ENCODE measurements around the gene EPHB6. TPM values are rescaled to one million over a fixed set of nuclear protein-coding genes. Genes with fewer than 3 reads are reported as not detected.

Gene EPHB6
- total RNA-seq, 1 donor from 2014 or later: 3.3 TPM

GRCh38 chr7:142878315-142878714, 23.4 kb downstream of the EPHB6 start:
- H3K27me3 ChIP-seq (ENCODE audit: control insufficient read depth, insufficient read depth, low read length): no peaks in the 10 kb centered on the region
- no peak overlapping the region for H3K4me3 ChIP-seq (ENCODE audit: low read depth, low read length)
- no peaks in the 10 kb centered on the region for H3K36me3 ChIP-seq (ENCODE audit: control insufficient read depth, insufficient read depth, low read length)
- TF ChIP-seq CTCF (IDR thresholded peaks at IDR 0.05; ENCODE audit: insufficient read depth, low read length, poor library complexity, severe bottlenecking): no peak
- no peak for DNase-seq (ENCODE audit: low read depth)

GRCh38 chr7:142879060-142879459, 24.2 kb downstream of the EPHB6 start:
- TF ChIP-seq CTCF (IDR thresholded peaks at IDR 0.05; ENCODE audit: insufficient read depth, low read length, poor library complexity, severe bottlenecking): no peak
- Histone ChIP-seq H3K36me3 (ENCODE audit: control insufficient read depth, insufficient read depth, low read length) (no peaks in the 10 kb centered on the region), H3K4me3 (ENCODE audit: low read depth, low read length) (no peak overlapping the region), H3K27me3 (ENCODE audit: control insufficient read depth, insufficient read depth, low read length) (no peaks in the 10 kb centered on the region)
- no peak for DNase-seq (ENCODE audit: low read depth)

- H3K27me3 ChIP-seq (ENCODE audit: control insufficient read depth, insufficient read depth, low read length): no peaks in the 10 kb centered on the region
- no peaks in the 10 kb centered on the region for H3K36me3 ChIP-seq (ENCODE audit: control insufficient read depth, insufficient read depth, low read length)
- peak; percentile 80 for TF ChIP-seq CTCF (IDR thresholded peaks at IDR 0.05; ENCODE audit: insufficient read depth, low read length, poor library complexity, severe bottlenecking)
- no peak for DNase-seq (ENCODE audit: low read depth)
- no peak overlapping the region for H3K4me3 ChIP-seq (ENCODE audit: low read depth, low read length)
Measured at GRCh38 chr7:142880876-142881505, 26.1 kb downstream of the EPHB6 start.

- no peak for TF ChIP-seq CTCF (IDR thresholded peaks at IDR 0.05; ENCODE audit: insufficient read depth, low read length, poor library complexity, severe bottlenecking)
- DNase-seq (ENCODE audit: low read depth): no peak
- Histone ChIP-seq H3K36me3 (ENCODE audit: control insufficient read depth, insufficient read depth, low read length) (no peaks in the 10 kb centered on the region), H3K27me3 (ENCODE audit: control insufficient read depth, insufficient read depth, low read length) (no peaks in the 10 kb centered on the region), H3K4me3 (ENCODE audit: low read depth, low read length) (no peak overlapping the region)
Measured at GRCh38 chr7:142881586-142882337, 26.9 kb downstream of the EPHB6 start.

- H3K36me3 ChIP-seq (ENCODE audit: control insufficient read depth, insufficient read depth, low read length): no peaks in the 10 kb centered on the region
- TF ChIP-seq CTCF (IDR thresholded peaks at IDR 0.05; ENCODE audit: insufficient read depth, low read length, poor library complexity, severe bottlenecking): no peak
- DNase-seq (ENCODE audit: low read depth): no peak
- no peak overlapping the region for H3K4me3 ChIP-seq (ENCODE audit: low read depth, low read length)
- H3K27me3 ChIP-seq (ENCODE audit: control insufficient read depth, insufficient read depth, low read length): no peaks in the 10 kb centered on the region
Measured at GRCh38 chr7:142882338-142882678, 27.4 kb downstream of the EPHB6 start.

All from kidney epithelial cell (primary cell).